Liver (tissue), 3 donors: ENCODE results near the gene YKT6.

Experiments
- SP1 ChIP-seq: IDR thresholded peaks from 2 replicates; pipeline ENCODE4 v1.6.1; 2018; ENCODE audit warnings: antibody characterized with exemption, mild to moderate bottlenecking
- YY1 ChIP-seq: IDR thresholded peaks from 2 replicates; pipeline ENCODE4 v1.6.1; 2016; ENCODE audit warnings: antibody characterized with exemption, mild to moderate bottlenecking
- TF ChIP-seq, protein P1 (sequence below): fragments of 150-350 bp; IDR thresholded peaks from 2 replicates; pipeline ENCODE4 v1.5.1; 2017; ENCODE audit warnings: improper control_type of control experiment, low read depth, low read length; ENCODE audit not compliant: missing input control
- TF ChIP-seq, protein P2 (sequence below): IDR thresholded peaks from 2 replicates; pipeline ENCODE4 v1.6.1; 2016; ENCODE audit warnings: antibody characterized with exemption, mild to moderate bottlenecking
- TF ChIP-seq, protein P3 (sequence below): IDR thresholded peaks from 2 replicates; pipeline ENCODE4 v1.6.1; 2016; ENCODE audit warnings: antibody characterized with exemption
- TF ChIP-seq, protein P4 (sequence below): IDR thresholded peaks from 2 replicates; pipeline ENCODE4 v1.6.1; 2016; ENCODE audit warnings: antibody characterized with exemption
- TF ChIP-seq, protein P5 (sequence below): IDR thresholded peaks from 2 replicates; pipeline ENCODE4 v1.6.1; 2016; ENCODE audit warnings: antibody characterized with exemption
- donor health status: healthy.
- donor health status: healthy.

DNA sequence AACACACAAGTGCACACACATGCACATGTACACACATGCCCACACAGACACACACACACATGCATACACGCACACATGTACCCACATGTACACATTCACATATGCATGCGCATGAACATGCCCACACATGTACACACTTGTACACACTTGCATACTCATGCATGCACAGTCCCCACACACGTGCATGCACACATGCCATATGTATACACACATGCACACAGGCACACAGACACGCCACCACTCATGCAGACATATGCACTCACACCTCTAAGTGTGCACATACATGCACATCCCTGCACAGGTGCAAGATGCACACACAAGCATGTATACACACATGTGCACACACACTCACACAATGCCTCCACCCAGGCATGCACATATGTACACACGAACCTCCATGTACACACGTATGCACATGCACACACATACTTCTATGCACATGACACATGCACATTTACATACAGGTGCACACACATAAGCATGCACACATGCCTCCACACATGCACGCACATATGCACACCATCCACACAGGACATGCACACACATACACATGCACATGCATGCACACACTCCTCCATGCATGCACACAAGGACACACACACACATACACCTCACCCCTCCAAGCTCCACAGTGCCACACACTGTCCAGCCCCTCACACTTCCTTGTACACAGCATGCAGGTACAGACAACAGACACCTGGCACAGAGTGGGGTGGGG, 45.8 kb downstream of the YKT6 start:
- TF ChIP-seq, protein P1, sequence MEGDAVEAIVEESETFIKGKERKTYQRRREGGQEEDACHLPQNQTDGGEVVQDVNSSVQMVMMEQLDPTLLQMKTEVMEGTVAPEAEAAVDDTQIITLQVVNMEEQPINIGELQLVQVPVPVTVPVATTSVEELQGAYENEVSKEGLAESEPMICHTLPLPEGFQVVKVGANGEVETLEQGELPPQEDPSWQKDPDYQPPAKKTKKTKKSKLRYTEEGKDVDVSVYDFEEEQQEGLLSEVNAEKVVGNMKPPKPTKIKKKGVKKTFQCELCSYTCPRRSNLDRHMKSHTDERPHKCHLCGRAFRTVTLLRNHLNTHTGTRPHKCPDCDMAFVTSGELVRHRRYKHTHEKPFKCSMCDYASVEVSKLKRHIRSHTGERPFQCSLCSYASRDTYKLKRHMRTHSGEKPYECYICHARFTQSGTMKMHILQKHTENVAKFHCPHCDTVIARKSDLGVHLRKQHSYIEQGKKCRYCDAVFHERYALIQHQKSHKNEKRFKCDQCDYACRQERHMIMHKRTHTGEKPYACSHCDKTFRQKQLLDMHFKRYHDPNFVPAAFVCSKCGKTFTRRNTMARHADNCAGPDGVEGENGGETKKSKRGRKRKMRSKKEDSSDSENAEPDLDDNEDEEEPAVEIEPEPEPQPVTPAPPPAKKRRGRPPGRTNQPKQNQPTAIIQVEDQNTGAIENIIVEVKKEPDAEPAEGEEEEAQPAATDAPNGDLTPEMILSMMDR: no peak
- TF ChIP-seq YY1: no peak
- TF ChIP-seq, protein P2, sequence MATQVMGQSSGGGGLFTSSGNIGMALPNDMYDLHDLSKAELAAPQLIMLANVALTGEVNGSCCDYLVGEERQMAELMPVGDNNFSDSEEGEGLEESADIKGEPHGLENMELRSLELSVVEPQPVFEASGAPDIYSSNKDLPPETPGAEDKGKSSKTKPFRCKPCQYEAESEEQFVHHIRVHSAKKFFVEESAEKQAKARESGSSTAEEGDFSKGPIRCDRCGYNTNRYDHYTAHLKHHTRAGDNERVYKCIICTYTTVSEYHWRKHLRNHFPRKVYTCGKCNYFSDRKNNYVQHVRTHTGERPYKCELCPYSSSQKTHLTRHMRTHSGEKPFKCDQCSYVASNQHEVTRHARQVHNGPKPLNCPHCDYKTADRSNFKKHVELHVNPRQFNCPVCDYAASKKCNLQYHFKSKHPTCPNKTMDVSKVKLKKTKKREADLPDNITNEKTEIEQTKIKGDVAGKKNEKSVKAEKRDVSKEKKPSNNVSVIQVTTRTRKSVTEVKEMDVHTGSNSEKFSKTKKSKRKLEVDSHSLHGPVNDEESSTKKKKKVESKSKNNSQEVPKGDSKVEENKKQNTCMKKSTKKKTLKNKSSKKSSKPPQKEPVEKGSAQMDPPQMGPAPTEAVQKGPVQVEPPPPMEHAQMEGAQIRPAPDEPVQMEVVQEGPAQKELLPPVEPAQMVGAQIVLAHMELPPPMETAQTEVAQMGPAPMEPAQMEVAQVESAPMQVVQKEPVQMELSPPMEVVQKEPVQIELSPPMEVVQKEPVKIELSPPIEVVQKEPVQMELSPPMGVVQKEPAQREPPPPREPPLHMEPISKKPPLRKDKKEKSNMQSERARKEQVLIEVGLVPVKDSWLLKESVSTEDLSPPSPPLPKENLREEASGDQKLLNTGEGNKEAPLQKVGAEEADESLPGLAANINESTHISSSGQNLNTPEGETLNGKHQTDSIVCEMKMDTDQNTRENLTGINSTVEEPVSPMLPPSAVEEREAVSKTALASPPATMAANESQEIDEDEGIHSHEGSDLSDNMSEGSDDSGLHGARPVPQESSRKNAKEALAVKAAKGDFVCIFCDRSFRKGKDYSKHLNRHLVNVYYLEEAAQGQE: no peak
- TF ChIP-seq, protein P3, sequence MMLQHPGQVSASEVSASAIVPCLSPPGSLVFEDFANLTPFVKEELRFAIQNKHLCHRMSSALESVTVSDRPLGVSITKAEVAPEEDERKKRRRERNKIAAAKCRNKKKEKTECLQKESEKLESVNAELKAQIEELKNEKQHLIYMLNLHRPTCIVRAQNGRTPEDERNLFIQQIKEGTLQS: no peak
- TF ChIP-seq SP1: no peak
- TF ChIP-seq, protein P4, sequence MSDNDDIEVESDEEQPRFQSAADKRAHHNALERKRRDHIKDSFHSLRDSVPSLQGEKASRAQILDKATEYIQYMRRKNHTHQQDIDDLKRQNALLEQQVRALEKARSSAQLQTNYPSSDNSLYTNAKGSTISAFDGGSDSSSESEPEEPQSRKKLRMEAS: no peak
- TF ChIP-seq, protein P5, sequence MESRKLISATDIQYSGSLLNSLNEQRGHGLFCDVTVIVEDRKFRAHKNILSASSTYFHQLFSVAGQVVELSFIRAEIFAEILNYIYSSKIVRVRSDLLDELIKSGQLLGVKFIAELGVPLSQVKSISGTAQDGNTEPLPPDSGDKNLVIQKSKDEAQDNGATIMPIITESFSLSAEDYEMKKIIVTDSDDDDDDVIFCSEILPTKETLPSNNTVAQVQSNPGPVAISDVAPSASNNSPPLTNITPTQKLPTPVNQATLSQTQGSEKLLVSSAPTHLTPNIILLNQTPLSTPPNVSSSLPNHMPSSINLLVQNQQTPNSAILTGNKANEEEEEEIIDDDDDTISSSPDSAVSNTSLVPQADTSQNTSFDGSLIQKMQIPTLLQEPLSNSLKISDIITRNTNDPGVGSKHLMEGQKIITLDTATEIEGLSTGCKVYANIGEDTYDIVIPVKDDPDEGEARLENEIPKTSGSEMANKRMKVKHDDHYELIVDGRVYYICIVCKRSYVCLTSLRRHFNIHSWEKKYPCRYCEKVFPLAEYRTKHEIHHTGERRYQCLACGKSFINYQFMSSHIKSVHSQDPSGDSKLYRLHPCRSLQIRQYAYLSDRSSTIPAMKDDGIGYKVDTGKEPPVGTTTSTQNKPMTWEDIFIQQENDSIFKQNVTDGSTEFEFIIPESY: no peak
